Measurements from ENCODE around the gene ZNF749. TPM values are rescaled to one million over a fixed set of nuclear protein-coding genes. Genes with fewer than 3 reads are reported as not detected.
"Not testable (repeated sequence)": the region's sequence is repeated elsewhere in the genome, so short reads cannot be mapped to it uniquely, and the experiment has no call there.

Gene ZNF749
- total RNA-seq, 1 experiment from 2014 or later = 17.6 TPM

GRCh38 chr19:57488299-57488644, 53.1 kb downstream of the ZNF749 start:
- intact Hi-C loops (cut with micrococcal nuclease) = loop anchor here (5.0 kb wide), 1 partner anchor 51 kb away; the partner anchor contains the start of gene ZNF749
- H2AFZ ChIP-seq (ENCODE audit: low read length); H3K79me2 ChIP-seq (ENCODE audit: low read length); H3K4me1 ChIP-seq (ENCODE audit: insufficient read depth, low read length); CTCF ChIA-PET; H3K27ac ChIP-seq (ENCODE audit: low read length); H3K9me3 ChIP-seq (ENCODE audit: low read length); H3K9me2 ChIP-seq (replicated peaks; ENCODE audit: low read length); POLR2A ChIA-PET (ENCODE audit: unreplicated experiment); DNase-seq; H3F3A ChIP-seq (ENCODE audit: low read length, unreplicated experiment); H3K27me3 ChIP-seq (ENCODE audit: low read length); H4K20me1 ChIP-seq (ENCODE audit: low read length): not testable (repeated sequence)
- Histone ChIP-seq H3K4me2 (ENCODE audit: low read length) (peak overlapping the region; percentile 75), H3K4me3 (ENCODE audit: low read length) (peak overlapping the region; percentile 92), H3K36me3 (ENCODE audit: low read depth, low read length) (peaks cover 28% of the 10 kb centered on the region), H3K9ac (ENCODE audit: low read length) (peak overlapping the region; percentile 85; the same call in 1 of the 2 replicates)
- peak; percentile 39 for ATAC-seq
- TSS peak; percentile 42 for BruUV-seq (replicated peaks)

Other genes starting within 250 kb of the ZNF749 start
- 44.1 and 53.9 TPM in 2 replicates for gene ZNF264, start 243.8 kb upstream of the ZNF749 start, total RNA-seq (2014; rRNA removed)
- gene AURKC, start 204.3 kb upstream of the ZNF749 start, total RNA-seq (2014; rRNA removed) = 2.0 and 3.2 TPM in 2 replicates
- gene ZNF805, start 194.7 kb upstream of the ZNF749 start, total RNA-seq (2014; rRNA removed) = 12.9 and 13.1 TPM in 2 replicates
- gene ZNF460, start 154.8 kb upstream of the ZNF749 start, total RNA-seq (2014; rRNA removed) = 39.5 and 60.6 TPM in 2 replicates
- gene ZNF543, start 114.9 kb upstream of the ZNF749 start, total RNA-seq (2014; rRNA removed) = 5.2 and 7.6 TPM in 2 replicates
- gene ZNF304, start 84.1 kb upstream of the ZNF749 start, total RNA-seq (2014; rRNA removed) = 8.1 and 8.2 TPM in 2 replicates
- gene TRAPPC2B, start 71.8 kb upstream of the ZNF749 start, total RNA-seq (2014; rRNA removed) = 16.1 and 21.0 TPM in 2 replicates
- 0.81 and 3.2 TPM in 2 replicates for gene ZNF547, start 71.8 kb upstream of the ZNF749 start, total RNA-seq (2014; rRNA removed)
- gene ZNF548, start 45.5 kb upstream of the ZNF749 start, total RNA-seq (2014; rRNA removed) = 14.4 and 21.8 TPM in 2 replicates
- gene ZNF17, start 24.2 kb upstream of the ZNF749 start, total RNA-seq (2014; rRNA removed) = 4.7 and 7.8 TPM in 2 replicates
- gene VN1R1, start 21.8 kb downstream of the ZNF749 start, total RNA-seq (2014; rRNA removed) = 0.18 TPM in 1 of 2 replicates, not detected in the other
- 12.5 and 14.1 TPM in 2 replicates for gene ZNF772, start 42.2 kb downstream of the ZNF749 start, total RNA-seq (2014; rRNA removed)
- gene ZNF419, start 52.4 kb downstream of the ZNF749 start, total RNA-seq (2014; rRNA removed) = 16.5 and 22.3 TPM in 2 replicates
- 9.0 and 21.1 TPM in 2 replicates for gene ZNF773, start 64.6 kb downstream of the ZNF749 start, total RNA-seq (2014; rRNA removed)
- 4.3 and 5.0 TPM in 2 replicates for gene ZNF549, start 92.0 kb downstream of the ZNF749 start, total RNA-seq (2014; rRNA removed)
- 3.1 and 4.2 TPM in 2 replicates for gene ZNF550, start 124.5 kb downstream of the ZNF749 start, total RNA-seq (2014; rRNA removed)
- 2.4 and 3.6 TPM in 2 replicates for gene ZNF416, start 143.6 kb downstream of the ZNF749 start, total RNA-seq (2014; rRNA removed)
- 0.33 and 0.46 TPM in 2 replicates for gene ZIK1, start 148.8 kb downstream of the ZNF749 start, total RNA-seq (2014; rRNA removed)
- gene ZNF530, start 164.6 kb downstream of the ZNF749 start, total RNA-seq (2014; rRNA removed) = 15.0 and 16.9 TPM in 2 replicates
- 22.2 and 22.3 TPM in 2 replicates for gene ZNF134, start 178.9 kb downstream of the ZNF749 start, total RNA-seq (2014; rRNA removed)
- gene ZNF211, start 197.8 kb downstream of the ZNF749 start, total RNA-seq (2014; rRNA removed) = 9.6 and 10.1 TPM in 2 replicates
- gene ZSCAN4, start 233.6 kb downstream of the ZNF749 start, total RNA-seq (2014; rRNA removed) = not detected in 2 replicates
- gene ZNF551, start 246.7 kb downstream of the ZNF749 start, total RNA-seq (2014; rRNA removed) = 19.7 and 20.4 TPM in 2 replicates

All from PC-3 (cell line).